HepG2 (cell line): ENCODE measurements around the gene WFDC13. TPM values are rescaled to one million over a fixed set of nuclear protein-coding genes. Genes with fewer than 3 reads are reported as not detected.

Source experiments
- ATAC-seq: fragments of 200-7000 bp; cut with Tn5 transposase; 3 replicates; pipeline ENCODE4 v1.9.1; 2020; ENCODE audit warnings: mild to moderate bottlenecking, moderate library complexity
- BruUV-seq: library from RNA; stranded (reverse); fragments of 400-500 nt; replicated peaks from 2 replicates; lab custom pipeline; 2021; lab: Mats Ljungman, UMichigan
- CTCF ChIA-PET: fragments of 300-600 bp; formaldehyde crosslinking; extraction: SDS; loops from one replicate; lab custom pipeline; 2021; ENCODE audit warnings: low total read pairs, inconsistent platforms, low intra/inter-chr PET ratio; lab: Yijun Ruan, JAX
- POLR2A ChIA-PET: fragments of 350-600 bp; sonication (Branson Sonifier 250); formaldehyde crosslinking; loops from one replicate; lab custom pipeline; 2020; ENCODE audit warnings: antibody characterized with exemption, inconsistent platforms; lab: Yijun Ruan, JAX
- DNase-seq: peaks from one replicate; pipeline ENCODE4 v3.0.0-alpha.2; 2015; ENCODE audit warnings: low spot score
- FAIRE-seq: peaks from 3 replicates; lab custom pipeline; 2011; peaks lifted over from hg19 to GRCh38; lab: Jason Lieb, UNC
- H2AFZ ChIP-seq: one replicate; pipeline ENCODE4 v1.6.1; 2011; ENCODE audit warnings: low read length, inconsistent platforms
- H3K27ac ChIP-seq: fragments of 300-600 bp; 3 replicates; pipeline ENCODE4 v1.8.0; 2011; ENCODE audit warnings: mixed run types, mild to moderate bottlenecking, mixed read lengths, low read length, inconsistent platforms; ENCODE audit not compliant: insufficient read depth; ENCODE audit errors: extremely low read length
- H3K27me3 ChIP-seq, 2 experiments: fragments of 200-600 bp in 1 of 2; 2 replicates in 1 of 2; 3 replicates in 1 of 2; pipeline versions ENCODE4 v1.6.0 to v1.8.0; 2011; ENCODE audit warnings: low read length in 2 of 2, mild to moderate bottlenecking in 2 of 2, moderate library complexity in 2 of 2, inconsistent platforms in 1 of 2; ENCODE audit not compliant: insufficient read depth in 2 of 2, control insufficient read depth in 1 of 2
- H3K36me3 ChIP-seq, 2 experiments: fragments of 200-600 bp in 1 of 2; replicated peaks in 1 of 2; 2 replicates in 1 of 2; 3 replicates in 1 of 2; pipeline versions ENCODE4 v1.5.1 to v1.8.0; 2011; ENCODE audit warnings: low read length in 2 of 2, inconsistent platforms in 1 of 2; ENCODE audit not compliant: insufficient read depth in 2 of 2, control insufficient read depth in 1 of 2
- H3K4me1 ChIP-seq: 2 replicates; pipeline ENCODE4 v1.5.1; 2012; ENCODE audit warnings: low read length, inconsistent platforms; ENCODE audit not compliant: insufficient read depth
- H3K4me2 ChIP-seq: 2 replicates; pipeline ENCODE4 v1.6.0; 2011; ENCODE audit warnings: low read depth, low read length, inconsistent platforms
- H3K4me3 ChIP-seq, 3 experiments: fragments of 200-600 bp in 1 of 3; sonication (generic), shearing (Covaris generic) in 1 of 3; replicated peaks in 1 of 3; 2 replicates each; pipeline ENCODE4 v1.5.1; 2011 to 2016; ENCODE audit warnings: low read length in 3 of 3, inconsistent platforms in 2 of 3, low read depth in 2 of 3, mild to moderate bottlenecking in 2 of 3, control low read depth in 1 of 3, mixed read lengths in 1 of 3; ENCODE audit not compliant: insufficient read depth in 1 of 3
- H3K79me2 ChIP-seq: one replicate; pipeline ENCODE4 v1.6.1; 2011; ENCODE audit warnings: low read length, inconsistent platforms; ENCODE audit not compliant: insufficient read depth
- H3K9ac ChIP-seq: 2 replicates; pipeline ENCODE4 v1.6.0; 2011; ENCODE audit warnings: mild to moderate bottlenecking, low read depth, low read length, inconsistent platforms; ENCODE audit not compliant: insufficient read depth
- H3K9me3 ChIP-seq: 2 replicates; pipeline ENCODE4 v1.5.1; 2012; ENCODE audit warnings: mild to moderate bottlenecking, low read length
- H4K20me1 ChIP-seq: 2 replicates; pipeline ENCODE4 v1.6.0; 2011; ENCODE audit warnings: inconsistent platforms, mild to moderate bottlenecking, low read length, moderate library complexity; ENCODE audit not compliant: insufficient read depth
- FOXM1 ChIP-seq: sonication (generic); formaldehyde crosslinking; IDR thresholded peaks from 2 replicates; pipeline ENCODE4 v1.5.0; 2020; ENCODE audit warnings: missing genetic modification reagents
- HMGXB3 ChIP-seq: sonication (generic); formaldehyde crosslinking; IDR thresholded peaks from 2 replicates; pipeline ENCODE4 v1.4.0; 2020; ENCODE audit warnings: missing genetic modification reagents, borderline replicate concordance
- HNRNPL ChIP-seq: fragments of 200-400 bp; formaldehyde crosslinking; IDR thresholded peaks from 2 replicates; pipeline ENCODE4 v1.6.1; 2017; ENCODE audit warnings: mild to moderate bottlenecking, low read depth, low read length
- IKZF1 ChIP-seq: fragments of 450-650 bp; IDR thresholded peaks from 2 replicates; pipeline ENCODE4 v1.7.1; 2016
- TEAD3 ChIP-seq: optimal IDR thresholded peaks from 2 replicates; pipeline ENCODE3; 2016; ENCODE audit warnings: borderline replicate concordance
- TRIM24 ChIP-seq: sonication (generic); formaldehyde crosslinking; IDR thresholded peaks from 2 replicates; pipeline ENCODE4 v1.8.0; 2022; ENCODE audit warnings: mild to moderate bottlenecking, missing genetic modification reagents
- ZNF180 ChIP-seq: sonication (generic); formaldehyde crosslinking; IDR thresholded peaks from 2 replicates; pipeline ENCODE4 v1.4.0; 2020; ENCODE audit warnings: low read depth, missing genetic modification reagents, borderline replicate concordance
- ZNF264 ChIP-seq: sonication (generic); formaldehyde crosslinking; IDR thresholded peaks from 2 replicates; pipeline ENCODE4 v1.4.0; 2020; ENCODE audit warnings: missing genetic modification reagents
- ZNF646 ChIP-seq: sonication (generic); formaldehyde crosslinking; IDR thresholded peaks from 2 replicates; pipeline ENCODE4 v1.9.0; 2021; ENCODE audit warnings: mild to moderate bottlenecking, missing genetic modification reagents
- ZNF850 ChIP-seq: sonication (generic); formaldehyde crosslinking; conservative IDR thresholded peaks from 2 replicates; pipeline ENCODE4 v1.9.0; 2021; ENCODE audit warnings: mild to moderate bottlenecking, missing genetic modification reagents
- WGBS: methylation state at CpG from one replicate; pipeline ENCODE4 v1.1.6; 2017; ENCODE audit warnings: low lambda C conversion rate; 5-methylcytosine and 5-hydroxymethylcytosine counted together
- in situ Hi-C: cut with HindIII; loops from 2 replicates; pipeline ENCODE4 v1.10.0; 2017; ENCODE audit warnings: low pct_unique_long_range_greater_than_20kb; ENCODE audit not compliant: extremely low pct_ligation_motif_present
- intact Hi-C: fragments of 100-400 bp; cut with micrococcal nuclease; formaldehyde crosslinking; loops from one replicate; pipeline ENCODE4 v1.10.0; 2022; ENCODE audit not compliant: unreplicated experiment
- polyA plus RNA-seq, 8 experiments: library from polyadenylated mRNA; depleted of rRNA in 3 of 8; stranded (reverse) in 7 of 8; unstranded in 1 of 8; fragments of >200 nt; fragmentation: Illumina TruSeq in 4 of 8; extraction: Trizol in 4 of 8; gene quantifications; 2 replicates each; pipeline versions ENCODE4 v1.2.1 to v1.2.3, GENCODE V29; 2011 to 2016; ENCODE audit warnings: low read depth in 4 of 8, missing spikeins in 1 of 8, mixed read lengths in 1 of 8; ENCODE audit not compliant: insufficient read depth in 1 of 8
- total RNA-seq, 5 experiments: library from RNA; depleted of rRNA; stranded (reverse); fragments of >200 nt; fragmentation: Illumina TruSeq; extraction: Trizol; gene quantifications; 2 replicates each; pipeline ENCODE4 v1.2.3, GENCODE V29; 2016; ENCODE audit warnings: low read depth in 1 of 5
- TF ChIP-seq, protein P1 (sequence below): sonication (generic); formaldehyde crosslinking; conservative IDR thresholded peaks from 2 replicates; pipeline ENCODE4 v1.8.0; 2022; ENCODE audit warnings: low read depth, missing genetic modification reagents
- TF ChIP-seq, protein P2 (sequence below): sonication (generic); formaldehyde crosslinking; IDR thresholded peaks from 2 replicates; pipeline ENCODE4 v1.4.0; 2020; ENCODE audit warnings: missing genetic modification reagents; ENCODE audit errors: not compliant biosample characterization

WFDC13 gene
- total and polyA plus RNA-seq, 2 of the 13 experiments (the other 11 are each of a cell fraction or from before 2014, with no cell fraction given): not detected

DNA sequence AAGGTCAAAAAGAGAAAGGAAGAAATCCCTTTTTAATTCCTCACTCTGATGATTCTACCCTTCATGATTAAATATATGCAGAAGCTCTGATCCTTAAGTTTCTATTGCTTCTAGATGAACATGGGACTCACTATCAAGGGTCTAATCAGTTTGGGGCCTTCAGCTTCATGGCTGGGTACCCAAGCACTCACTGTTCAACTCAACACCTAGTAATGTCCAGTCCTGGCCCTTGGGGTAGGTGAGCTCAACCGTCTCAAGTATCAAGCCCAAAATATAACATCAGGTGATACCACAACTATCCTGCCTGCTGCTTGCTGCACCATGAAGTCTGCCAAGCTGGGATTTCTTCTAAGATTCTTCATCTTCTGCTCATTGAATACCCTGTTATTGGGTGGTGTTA, 20.2 kb downstream of the WFDC13 start, which contains the start of gene SPINT4:
SPINT4 (plus strand) TSS at position 301 of the 400 bp plus-strand sequence; CDS start at position 322, 21 bp downstream.
- ATAC-seq (no peak), DNase-seq (no peak), FAIRE-seq (no peak)
- no peaks in the 10 kb centered on the region for H3K79me2 ChIP-seq
- H4K20me1 ChIP-seq: no peaks in the 10 kb centered on the region
- no peaks in the 10 kb centered on the region for H3K27me3 ChIP-seq
- no peak within 1 kb of the TSS for H2AFZ ChIP-seq
- no peak within 1 kb of the TSS for H3K4me3 ChIP-seq
- no peak within 1 kb of the TSS for H3K4me2 ChIP-seq
- POLR2A ChIA-PET: no interaction called here
- H3K27ac ChIP-seq: no peak within 1 kb of the TSS
- CTCF ChIA-PET: no interaction called here
- BruUV-seq: no TSS peak
- intact Hi-C loops: no loop called here
- no peaks in the 10 kb centered on the region for H3K36me3 ChIP-seq
- 0% methylated on average over 1 of the region's 1 CpG for WGBS
- H3K9me3 ChIP-seq: no peaks in the 10 kb centered on the region
- H3K9ac ChIP-seq: no peak within 1 kb of the TSS
- H3K4me1 ChIP-seq: peaks cover 10% of the 10 kb centered on the region
- in situ Hi-C loops: no loop called here
- TF ChIP-seq ZNF180 (CRISPR knock-in tag): no peak
- no peak for TF ChIP-seq TRIM24 (CRISPR knock-in tag)
- no peak for TF ChIP-seq FOXM1 (CRISPR knock-in tag)
- TF ChIP-seq, protein P1, sequence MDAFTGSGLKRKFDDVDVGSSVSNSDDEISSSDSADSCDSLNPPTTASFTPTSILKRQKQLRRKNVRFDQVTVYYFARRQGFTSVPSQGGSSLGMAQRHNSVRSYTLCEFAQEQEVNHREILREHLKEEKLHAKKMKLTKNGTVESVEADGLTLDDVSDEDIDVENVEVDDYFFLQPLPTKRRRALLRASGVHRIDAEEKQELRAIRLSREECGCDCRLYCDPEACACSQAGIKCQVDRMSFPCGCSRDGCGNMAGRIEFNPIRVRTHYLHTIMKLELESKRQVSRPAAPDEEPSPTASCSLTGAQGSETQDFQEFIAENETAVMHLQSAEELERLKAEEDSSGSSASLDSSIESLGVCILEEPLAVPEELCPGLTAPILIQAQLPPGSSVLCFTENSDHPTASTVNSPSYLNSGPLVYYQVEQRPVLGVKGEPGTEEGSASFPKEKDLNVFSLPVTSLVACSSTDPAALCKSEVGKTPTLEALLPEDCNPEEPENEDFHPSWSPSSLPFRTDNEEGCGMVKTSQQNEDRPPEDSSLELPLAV (CRISPR knock-in tag): no peak
- TF ChIP-seq IKZF1: no peak
- TF ChIP-seq, protein P2, sequence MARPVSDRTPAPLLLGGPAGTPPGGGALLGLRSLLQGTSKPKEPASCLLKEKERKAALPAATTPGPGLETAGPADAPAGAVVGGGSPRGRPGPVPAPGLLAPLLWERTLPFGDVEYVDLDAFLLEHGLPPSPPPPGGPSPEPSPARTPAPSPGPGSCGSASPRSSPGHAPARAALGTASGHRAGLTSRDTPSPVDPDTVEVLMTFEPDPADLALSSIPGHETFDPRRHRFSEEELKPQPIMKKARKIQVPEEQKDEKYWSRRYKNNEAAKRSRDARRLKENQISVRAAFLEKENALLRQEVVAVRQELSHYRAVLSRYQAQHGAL (CRISPR knock-in tag): no peak
- TF ChIP-seq HNRNPL: no peak
- TF ChIP-seq ZNF850 (CRISPR knock-in tag): no peak
- no peak for TF ChIP-seq ZNF264 (CRISPR knock-in tag)
- TF ChIP-seq TEAD3 (CRISPR knock-in tag): no peak
- no peak for TF ChIP-seq HMGXB3 (CRISPR knock-in tag)
- no peak for TF ChIP-seq ZNF646
